HS-5 (cell line): ENCODE data around the gene KRT14.
"Not testable (repeated sequence)": the region's sequence is repeated elsewhere in the genome, so short reads cannot be mapped to it uniquely, and the experiment has no call there.

Source experiments
- DNase-seq: peaks from one replicate; pipeline ENCODE4 v3.0.0-alpha.2; 2012; ENCODE audit warnings: low read depth

The KRT14 gene

GRCh38 chr17:41623184-41623861 is 36.6 kb upstream of the KRT14 start:
- DNase-seq, result not testable (repeated sequence)

GRCh38 chr17:41622340-41623183 is 35.9 kb upstream of the KRT14 start:
- DNase-seq, result not testable (repeated sequence)

- DNase-seq, result no peak
These were observed 35.2 kb upstream of the KRT14 start for GRCh38 chr17:41621916-41622315.

DNA sequence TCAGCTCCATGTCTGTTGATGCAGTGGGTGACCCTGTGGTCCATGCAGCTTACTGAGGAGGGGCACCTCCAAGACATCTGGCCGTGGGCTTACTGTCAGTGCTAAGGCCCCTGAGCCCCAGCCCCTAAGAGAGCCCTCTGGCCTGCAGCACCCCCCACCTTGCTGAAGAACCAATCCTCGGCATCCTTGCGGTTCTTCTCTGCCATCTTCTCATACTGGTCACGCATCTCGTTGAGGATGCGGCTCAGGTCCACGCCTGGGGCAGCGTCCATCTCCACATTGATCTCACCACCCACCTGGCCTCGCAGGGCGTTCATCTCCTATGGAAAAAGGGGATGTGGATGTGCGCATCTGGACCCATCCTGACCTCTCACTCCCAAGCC is 34.7 kb upstream of the KRT14 start:
- DNase-seq, result not testable (repeated sequence)

- no peak for DNase-seq
These were observed 34.1 kb upstream of the KRT14 start for GRCh38 chr17:41620583-41621434.

DNA sequence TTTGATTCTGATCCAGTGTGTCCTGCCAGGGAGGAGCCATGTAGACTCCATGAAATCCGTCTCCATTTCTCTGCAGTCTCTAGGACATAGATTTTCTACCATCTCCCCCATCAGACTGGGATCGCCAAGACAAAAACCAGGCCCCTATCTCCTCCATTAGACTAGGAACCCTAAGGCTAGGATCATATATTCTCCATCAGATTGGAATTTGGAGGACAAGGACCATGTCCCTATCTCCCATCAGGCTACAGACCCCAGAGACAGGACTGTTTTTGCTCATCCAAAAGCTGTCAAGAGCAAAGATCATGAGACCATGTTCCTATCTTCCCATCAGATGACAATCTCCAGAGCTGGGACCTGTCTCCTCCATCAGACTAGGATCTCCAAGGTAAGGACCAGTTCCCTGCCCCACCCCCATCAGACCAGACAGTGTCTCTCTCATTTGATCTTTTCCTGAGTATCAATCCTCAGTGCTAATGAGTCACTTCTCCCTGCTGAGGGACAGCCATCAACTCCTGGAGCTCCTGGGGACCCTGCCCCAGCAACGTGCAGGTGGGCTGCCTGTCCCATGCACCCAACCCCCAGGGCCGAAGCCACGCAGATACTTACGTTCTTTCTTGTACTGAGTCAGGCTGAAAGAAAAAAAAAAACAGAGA is 33.4 kb upstream of the KRT14 start:
- not testable (repeated sequence) for DNase-seq

DNA sequence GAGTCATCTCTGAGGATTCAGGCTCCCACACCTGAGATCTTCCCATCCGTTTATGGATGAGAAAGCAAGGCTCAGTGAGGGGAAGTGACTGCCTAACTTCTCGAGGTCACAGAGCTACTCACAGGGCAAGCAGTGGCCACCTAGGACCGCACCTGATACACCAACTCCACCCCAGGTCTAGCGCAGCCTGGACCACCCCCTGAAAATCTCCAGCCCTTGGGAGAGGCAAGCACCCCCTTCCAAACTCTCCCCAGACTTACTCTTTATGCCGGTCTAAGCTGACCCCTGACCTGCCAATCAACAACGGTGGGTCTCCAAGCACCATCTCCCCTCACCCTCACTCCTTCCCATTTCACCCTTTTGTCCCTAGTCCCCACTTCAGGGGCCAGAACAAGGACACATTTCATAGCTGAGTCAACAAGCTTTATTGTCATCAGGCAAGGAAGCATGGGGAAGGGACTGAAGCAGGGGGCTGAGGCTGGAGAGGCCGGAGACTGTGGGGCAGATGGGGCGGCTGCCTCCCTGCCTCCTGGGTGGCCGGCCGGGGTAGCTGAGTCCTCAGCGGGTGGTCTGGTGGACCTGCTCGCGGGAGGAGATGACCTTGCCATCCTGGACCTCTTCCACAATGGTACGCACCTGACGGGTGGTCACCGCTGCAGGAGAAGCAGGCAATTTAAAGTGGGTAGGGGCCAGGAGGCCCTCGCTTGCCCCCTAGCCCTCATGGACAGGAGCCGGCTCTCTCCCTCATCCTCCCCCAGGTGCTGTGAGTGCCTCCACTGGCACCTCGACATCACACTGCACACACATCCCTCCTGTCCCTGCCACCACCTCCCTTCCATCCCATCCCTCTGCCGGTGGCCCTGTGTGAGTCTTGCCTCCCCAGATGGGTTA is 32.6 kb upstream of the KRT14 start:
- DNase-seq, result no peak

- DNase-seq, result no peak
These were observed 31.8 kb upstream of the KRT14 start for GRCh38 chr17:41618341-41619035.

DNA sequence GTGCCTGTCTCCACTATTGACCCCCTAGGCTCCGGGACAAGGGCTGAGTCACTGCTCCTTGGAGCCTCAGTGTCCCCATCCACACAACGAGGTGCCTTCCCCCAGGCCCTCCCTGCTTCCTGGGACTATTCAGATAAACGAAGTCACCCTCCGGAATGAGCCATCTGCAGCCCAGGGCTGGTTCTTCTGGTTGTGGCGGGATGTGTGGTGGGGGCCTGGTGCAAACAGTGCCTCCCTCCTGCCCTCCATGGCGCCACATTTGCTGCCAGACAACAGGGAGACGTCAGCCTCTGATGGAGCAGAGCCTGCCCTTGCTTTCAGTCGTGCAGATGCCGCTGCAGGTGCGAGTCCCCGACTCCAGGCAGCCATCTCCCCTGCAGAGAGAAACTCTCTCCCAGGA is 31.0 kb upstream of the KRT14 start:
- no peak for DNase-seq

DNA sequence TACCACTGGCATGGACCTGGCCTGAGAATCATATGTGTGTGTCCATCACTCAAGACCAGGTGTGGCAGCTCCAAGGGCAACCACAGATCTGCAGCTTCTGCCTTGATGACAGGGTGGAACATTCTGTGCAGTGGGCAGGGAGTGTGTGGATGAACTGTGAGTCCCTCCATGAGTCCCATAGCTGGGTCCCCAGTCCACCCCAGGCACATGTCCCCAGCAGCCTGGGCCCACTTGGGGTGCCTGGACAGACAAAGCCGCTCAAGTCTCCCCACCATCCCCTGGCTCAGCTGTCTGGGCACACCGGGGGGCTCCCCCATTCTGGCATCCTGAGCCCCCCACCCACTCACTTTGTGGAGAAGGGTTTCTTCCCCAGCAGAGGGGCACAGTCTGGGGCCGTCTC is 30.4 kb upstream of the KRT14 start:
- DNase-seq, result no peak

DNA sequence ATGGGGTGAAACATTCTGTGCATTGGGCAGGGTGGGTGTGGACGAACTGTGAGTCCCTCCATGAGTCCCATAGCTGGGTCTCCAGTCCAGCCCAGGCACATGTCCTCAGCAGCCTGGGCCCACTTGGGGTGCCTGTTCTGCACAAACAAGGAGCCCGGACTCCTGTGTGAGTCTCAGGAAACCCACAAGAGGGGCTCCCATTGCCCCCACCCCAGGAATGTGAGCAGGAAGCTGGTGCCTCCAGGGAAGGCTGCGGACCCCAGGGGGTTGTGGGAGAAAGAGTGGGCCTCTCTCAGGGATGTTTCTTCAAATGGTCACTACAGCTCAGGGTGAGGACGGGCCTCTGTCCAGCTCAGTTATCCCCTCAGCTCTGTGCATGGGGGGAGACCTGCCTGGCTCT is 29.8 kb upstream of the KRT14 start:
- DNase-seq, result not testable (repeated sequence)

GRCh38 chr17:41615454-41615853 is 28.8 kb upstream of the KRT14 start:
- no peak for DNase-seq

DNA sequence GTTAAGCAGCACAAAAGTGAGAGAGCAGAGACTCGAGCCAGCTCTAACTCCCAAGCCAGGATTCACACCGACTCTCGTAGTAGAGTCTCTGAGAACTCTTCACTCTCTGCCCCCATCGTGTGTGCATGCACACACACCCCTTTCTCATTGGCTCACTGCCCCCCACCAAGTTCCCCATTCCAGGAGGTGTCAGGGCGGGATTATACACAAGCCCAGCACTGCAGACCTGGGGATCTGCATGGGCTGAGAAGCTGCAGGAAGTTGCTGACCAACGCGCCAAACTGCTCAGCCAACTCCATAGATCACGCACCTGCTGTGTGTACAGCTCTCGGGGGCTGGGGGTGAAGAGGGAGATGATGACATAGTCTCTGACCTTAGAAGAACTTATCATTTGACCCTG is 28.1 kb upstream of the KRT14 start:
- not testable (repeated sequence) for DNase-seq

GRCh38 chr17:41614098-41614497 is 27.4 kb upstream of the KRT14 start:
- DNase-seq, result no peak

DNA sequence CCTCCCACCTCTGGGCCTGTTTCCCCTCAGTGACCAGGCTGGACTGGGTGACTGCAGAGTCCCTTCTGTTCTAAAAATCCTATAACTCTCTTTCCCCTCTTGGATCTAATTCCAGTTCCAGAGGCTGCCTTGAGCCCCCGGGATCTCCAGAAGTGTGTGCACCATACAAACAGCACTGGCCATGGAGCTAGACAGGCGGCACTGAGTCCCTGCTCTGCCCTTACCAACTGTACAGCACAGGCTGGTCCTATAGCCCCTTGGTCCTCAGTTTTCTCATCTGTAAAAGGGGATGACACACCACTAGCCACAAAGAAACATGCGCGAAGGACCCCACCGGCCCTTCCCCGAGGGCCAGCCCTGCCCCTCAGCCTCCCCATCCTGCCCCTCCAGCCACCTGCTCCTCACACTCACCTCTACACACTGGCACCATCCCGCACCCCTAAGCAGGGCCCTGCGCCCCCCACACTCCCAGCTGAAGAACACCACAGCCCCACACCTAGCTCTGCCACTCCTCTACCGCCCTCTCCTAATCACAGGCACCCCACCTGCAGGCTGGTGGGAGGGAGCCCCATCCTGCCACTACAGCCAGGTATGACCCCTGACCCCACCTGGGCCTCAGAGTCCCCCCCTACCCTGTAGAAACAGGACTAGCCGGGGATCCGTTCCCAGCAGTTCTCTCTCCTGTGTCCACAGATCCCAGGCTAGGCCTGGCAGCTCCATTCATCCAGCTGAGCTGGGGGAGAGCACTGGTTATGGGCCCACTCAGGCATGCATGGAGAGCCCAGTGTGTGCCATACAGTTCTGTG is 26.8 kb upstream of the KRT14 start:
- no peak for DNase-seq

- not testable (repeated sequence) for DNase-seq
These were observed 25.9 kb upstream of the KRT14 start, which contains the start of gene KRT16 for GRCh38 chr17:41612376-41613160. Gene KRT16 (minus strand): TSS chr17:41612767. CDS start chr17:41612688, 79 bp downstream.

DNA sequence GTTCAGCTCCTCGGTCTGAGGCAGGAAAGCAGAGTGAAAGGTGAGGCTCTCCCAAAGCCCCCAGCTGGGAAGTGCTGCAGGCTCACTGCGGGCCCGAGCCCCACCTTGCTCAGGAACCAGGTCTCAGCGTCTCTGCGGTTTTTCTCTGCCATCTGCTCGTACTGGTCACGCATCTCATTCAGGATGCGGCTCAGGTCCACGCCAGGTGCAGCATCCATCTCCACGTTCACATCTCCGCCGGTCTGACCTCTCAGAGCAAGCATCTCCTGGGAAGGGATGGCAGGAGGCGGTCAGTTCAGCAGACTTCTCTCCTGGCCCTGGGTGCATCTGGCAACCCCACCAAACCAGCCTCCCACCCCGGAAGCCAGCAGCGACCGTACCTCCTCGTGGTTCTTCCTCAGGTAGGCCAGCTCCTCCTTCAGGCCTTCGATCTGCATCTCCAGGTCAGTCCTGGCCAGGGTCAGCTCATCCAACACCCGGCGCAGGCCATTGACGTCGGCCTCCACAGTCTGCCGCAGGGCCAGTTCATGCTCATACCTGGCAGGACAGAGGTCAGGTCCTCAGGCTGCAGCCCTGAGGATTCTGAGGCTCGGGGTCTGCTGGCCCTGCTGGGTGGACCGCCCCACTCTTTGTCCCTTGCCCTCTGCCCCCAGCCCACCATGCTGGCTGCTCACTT is 24.4 kb upstream of the KRT14 start:
- no peak for DNase-seq

GRCh38 chr17:41610061-41610517 is 23.4 kb upstream of the KRT14 start:
- DNase-seq, result not testable (repeated sequence)
